ENCODE data around the gene UFL1. TPM values are rescaled to one million over a fixed set of nuclear protein-coding genes. Genes with fewer than 3 reads are reported as not detected.

Gene UFL1
- total RNA-seq, 4 donors from 2014 or later, result 21.3 to 27.0 (median 23.2) TPM

- peak overlapping the region; percentile 72 to 95 (median 79) for H3K4me3 ChIP-seq
- intact Hi-C loops (cut with DNase I), result loop anchor here (10.0 kb wide), 2 partner anchors 312 to 372 kb away; partner anchors contain the start of genes GPR63 and NDUFAF4
- WGBS, result 2% methylated on average over 5 of the region's 5 CpGs
- no peaks in the 10 kb centered on the region for H3K27me3 ChIP-seq
- TF ChIP-seq CTCF (IDR thresholded peaks at IDR 0.05), result no peak
- TF ChIP-seq POLR2AphosphoS5 (IDR thresholded peaks at IDR 0.05), result no peak
- no peak for TF ChIP-seq POLR2A (IDR thresholded peaks at IDR 0.05; ENCODE audit: low read depth)
- TF ChIP-seq EP300 (IDR thresholded peaks at IDR 0.05), result no peak
- H3K36me3 ChIP-seq, result peaks cover 9 to 33% (median 18%) of the 10 kb centered on the region in 4 donors
- no peaks in the 10 kb centered on the region for H3K9me3 ChIP-seq
- H3K27ac ChIP-seq (replicated peaks in 1 of 4), result peak overlapping the region; percentile 92 to 97 (median 93)
- DNase-seq (ENCODE audit: extremely low spot score), result no peak
- peaks cover 21 to 38% (median 30%) of the 10 kb centered on the region in 4 donors for H3K4me1 ChIP-seq
Observed at GRCh38 chr6:96522465-96523009, 931 bp downstream of the UFL1 start.

GRCh38 chr6:96528193-96528592, 6.6 kb downstream of the UFL1 start:
- H3K4me1 ChIP-seq, result peaks cover under 1 to 17% (median 8%) of the 10 kb centered on the region in 4 donors
- TF ChIP-seq POLR2AphosphoS5 (IDR thresholded peaks at IDR 0.05) (no peak), CTCF (IDR thresholded peaks at IDR 0.05) (no peak), EP300 (IDR thresholded peaks at IDR 0.05) (no peak), POLR2A (IDR thresholded peaks at IDR 0.05; ENCODE audit: low read depth) (no peak)
- 92% methylated on average over 3 of the region's 3 CpGs for WGBS
- H3K27ac ChIP-seq (replicated peaks in 1 of 4), result no peak overlapping the region
- H3K4me3 ChIP-seq, result no peak overlapping the region
- peaks cover 33 to 89% (median 58%) of the 10 kb centered on the region in 4 donors for H3K36me3 ChIP-seq
- no peaks in the 10 kb centered on the region for H3K9me3 ChIP-seq
- H3K27me3 ChIP-seq, result no peaks in the 10 kb centered on the region
- no peak for DNase-seq (ENCODE audit: extremely low spot score)
- intact Hi-C loops (cut with DNase I), result loop anchor here (10.0 kb wide), 2 partner anchors 307 to 367 kb away; partner anchors contain the start of genes GPR63 and NDUFAF4

- Histone ChIP-seq H3K36me3 (peaks cover 27 to 78% (median 53%) of the 10 kb centered on the region in 4 donors), H3K27me3 (no peaks in the 10 kb centered on the region), H3K27ac (replicated peaks in 1 of 4) (no peak overlapping the region), H3K4me1 (no peaks in the 10 kb centered on the region), H3K4me3 (no peak overlapping the region), H3K9me3 (no peaks in the 10 kb centered on the region)
- 32% methylated on average over 1 of the region's 1 CpG for WGBS
- no peak for DNase-seq (ENCODE audit: extremely low spot score)
- intact Hi-C loops (cut with DNase I), result no loop called here
- TF ChIP-seq CTCF (IDR thresholded peaks at IDR 0.05) (no peak), POLR2A (IDR thresholded peaks at IDR 0.05; ENCODE audit: low read depth) (no peak), EP300 (IDR thresholded peaks at IDR 0.05) (no peak), POLR2AphosphoS5 (IDR thresholded peaks at IDR 0.05) (no peak)
Observed at GRCh38 chr6:96532399-96532798, 10.8 kb downstream of the UFL1 start.

GRCh38 chr6:96537726-96538125, 16.1 kb downstream of the UFL1 start:
- intact Hi-C loops (cut with DNase I), result no loop called here
- 56% methylated on average over 5 of the region's 5 CpGs for WGBS
- no peak for DNase-seq (ENCODE audit: extremely low spot score)
- Histone ChIP-seq H3K9me3 (no peaks in the 10 kb centered on the region), H3K4me1 (no peaks in the 10 kb centered on the region), H3K4me3 (no peak overlapping the region), H3K27me3 (no peaks in the 10 kb centered on the region), H3K36me3 (peaks cover 25 to 75% (median 43%) of the 10 kb centered on the region in 4 donors), H3K27ac (replicated peaks in 1 of 4) (no peak overlapping the region)
- TF ChIP-seq POLR2AphosphoS5 (IDR thresholded peaks at IDR 0.05), result no peak
- TF ChIP-seq EP300 (IDR thresholded peaks at IDR 0.05), result no peak
- no peak for TF ChIP-seq CTCF (IDR thresholded peaks at IDR 0.05)

- no peaks in the 10 kb centered on the region for H3K4me1 ChIP-seq
- no peak for DNase-seq (ENCODE audit: extremely low spot score)
- no peaks in the 10 kb centered on the region for H3K9me3 ChIP-seq
- no peaks in the 10 kb centered on the region for H3K27me3 ChIP-seq
- no peak overlapping the region for H3K4me3 ChIP-seq
- peaks cover 29 to 97% (median 59%) of the 10 kb centered on the region in 4 donors for H3K36me3 ChIP-seq
- intact Hi-C loops (cut with DNase I), result no loop called here
- no peak for TF ChIP-seq POLR2AphosphoS5 (IDR thresholded peaks at IDR 0.05)
- peak in 1 of 3 experiments; percentile 14 for TF ChIP-seq CTCF (IDR thresholded peaks at IDR 0.05)
- TF ChIP-seq POLR2A (IDR thresholded peaks at IDR 0.05; ENCODE audit: low read depth), result no peak
- TF ChIP-seq EP300 (IDR thresholded peaks at IDR 0.05), result no peak
- no peak overlapping the region for H3K27ac ChIP-seq (replicated peaks in 1 of 4)
Observed at GRCh38 chr6:96542702-96543101, 21.1 kb downstream of the UFL1 start.
